Activated CD8-positive, alpha-beta T cell treated with anti-CD3 and anti-CD28 coated beads, Interleukin-2, amount 10 ng/mL, durations not matched to agents 7 days and 5 days (primary cell): ENCODE results near the gene ADAMTSL2. TPM values are rescaled to one million over a fixed set of nuclear protein-coding genes. Genes with fewer than 3 reads are reported as not detected.

Experiments
- ATAC-seq: fragments of 150-1000 bp; cut with Tn5 transposase; one replicate; pipeline ENCODE4 v1.10.0; 2021; ENCODE audit warnings: moderate library complexity
- CTCF ChIA-PET: fragments of 350-600 bp; sonication (Branson Sonifier 250); formaldehyde crosslinking; loops from one replicate; lab custom pipeline; 2021; ENCODE audit warnings: antibody characterized with exemption; lab: Charles Lee
- POLR2A ChIA-PET: fragments of 350-600 bp; sonication (Branson Sonifier 250); formaldehyde crosslinking; loops from one replicate; lab custom pipeline; 2021; ENCODE audit warnings: antibody characterized with exemption; lab: Charles Lee
- DNase-seq: peaks from one replicate; pipeline ENCODE4 v3.0.0-alpha.2; 2020
- H3K27ac Mint-ChIP-seq: one replicate; pipeline ENCODE4 v1.8.0; 2021; ENCODE audit warnings: mild to moderate bottlenecking, mixed read lengths
- H3K27me3 Mint-ChIP-seq: one replicate; pipeline ENCODE4 v1.8.0; 2021; ENCODE audit warnings: low read depth, mixed read lengths
- H3K36me3 Mint-ChIP-seq: one replicate; pipeline ENCODE4 v1.8.0; 2021; ENCODE audit warnings: low read depth, mixed read lengths
- H3K4me1 Mint-ChIP-seq: one replicate; pipeline ENCODE4 v1.8.0; 2021; ENCODE audit warnings: low read depth, mixed read lengths
- H3K4me3 Mint-ChIP-seq: one replicate; pipeline ENCODE4 v1.8.0; 2021; ENCODE audit warnings: mild to moderate bottlenecking, mixed read lengths
- H3K9me3 Mint-ChIP-seq: one replicate; pipeline ENCODE4 v1.8.0; 2022; ENCODE audit warnings: mixed read lengths; ENCODE audit not compliant: insufficient read depth
- total RNA-seq, 2 experiments: library from RNA; stranded (reverse); gene quantifications; one replicate each; pipeline ENCODE4 v1.2.3, GENCODE V29; 2021

Gene ADAMTSL2
- total RNA-seq, 2 experiments from 2014 or later, result not detected

DNA sequence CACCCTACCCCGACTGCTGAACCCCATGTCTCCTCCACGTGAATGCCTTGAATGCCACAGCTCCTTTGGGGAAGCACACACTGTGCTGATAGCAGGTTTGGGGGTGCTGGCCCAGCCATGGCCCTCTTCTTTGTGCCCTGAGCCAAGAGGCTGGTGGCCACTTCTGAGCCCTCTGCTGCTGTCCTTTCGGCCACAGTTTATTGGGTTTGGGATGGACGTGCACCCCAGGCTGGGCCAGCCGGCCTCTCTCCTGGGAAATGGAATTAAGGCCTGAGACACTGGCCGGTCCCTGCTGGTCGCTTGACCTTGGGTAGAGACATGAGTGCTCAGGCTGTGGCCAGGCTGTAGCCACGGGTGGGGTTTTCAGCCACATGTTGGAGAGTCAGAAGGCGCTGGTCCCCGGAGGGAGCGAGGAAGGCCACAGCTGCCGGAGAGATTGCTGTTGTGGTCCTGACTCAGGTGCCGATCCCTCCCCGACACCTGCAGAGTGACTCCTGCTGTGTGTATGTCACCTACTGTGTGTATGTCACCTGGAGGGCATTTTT is 48.1 kb downstream of the ADAMTSL2 start:
- POLR2A ChIA-PET, result no interaction called here
- CTCF ChIA-PET, result no interaction called here
- ATAC-seq, result no peak
- Mint-ChIP-seq H3K4me1 (no peaks in the 10 kb centered on the region), H3K27ac (no peak overlapping the region), H3K4me3 (no peak overlapping the region), H3K9me3 (no peaks in the 10 kb centered on the region), H3K27me3 (peaks cover 39% of the 10 kb centered on the region), H3K36me3 (no peaks in the 10 kb centered on the region)
- no peak for DNase-seq

DNA sequence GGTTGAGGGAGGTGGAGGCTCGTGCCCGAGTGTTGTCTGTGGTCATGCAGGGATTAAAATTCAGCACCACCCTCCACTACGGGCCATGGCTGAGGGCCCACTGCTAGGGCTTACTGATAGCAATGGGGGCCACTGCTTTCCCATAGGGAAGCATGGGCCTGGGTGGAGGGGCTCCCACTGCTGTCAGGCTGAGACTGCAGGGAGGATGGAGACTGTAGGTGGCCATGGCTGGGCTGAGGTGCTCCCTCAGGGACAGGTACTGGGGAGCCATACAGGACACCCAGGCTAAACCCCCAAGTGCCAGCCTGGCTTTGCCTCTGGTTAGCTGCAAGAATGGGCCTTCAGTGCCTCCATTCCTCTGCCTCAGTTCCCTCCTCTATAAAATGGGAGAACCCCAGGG is 48.6 kb downstream of the ADAMTSL2 start:
- H3K27ac Mint-ChIP-seq, result no peak overlapping the region
- no peaks in the 10 kb centered on the region for H3K4me1 Mint-ChIP-seq
- peaks cover 38% of the 10 kb centered on the region for H3K27me3 Mint-ChIP-seq
- POLR2A ChIA-PET, result no interaction called here
- CTCF ChIA-PET, result no interaction called here
- no peaks in the 10 kb centered on the region for H3K9me3 Mint-ChIP-seq
- no peak overlapping the region for H3K4me3 Mint-ChIP-seq
- DNase-seq (no peak), ATAC-seq (no peak)
- no peaks in the 10 kb centered on the region for H3K36me3 Mint-ChIP-seq

DNA sequence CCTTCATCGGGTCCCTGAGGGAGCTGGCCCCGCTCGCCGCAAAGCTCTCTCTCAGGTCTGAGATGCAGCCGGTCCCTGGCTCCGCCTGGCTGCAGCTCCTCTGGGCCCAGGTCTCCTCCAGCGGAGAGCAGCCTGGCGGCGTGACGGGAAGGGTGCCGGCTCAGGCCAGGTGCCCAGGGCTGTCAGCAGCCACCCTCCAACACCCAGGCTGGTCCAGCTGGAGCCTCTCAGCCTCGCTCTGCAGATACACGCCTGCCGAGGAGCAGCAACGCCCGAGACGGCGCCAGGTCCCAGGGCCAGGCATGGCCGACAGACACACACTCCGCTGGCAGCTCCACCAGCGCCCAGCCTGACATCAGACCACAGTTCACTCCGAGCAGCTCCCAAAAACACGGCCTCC is 49.1 kb downstream of the ADAMTSL2 start:
- Mint-ChIP-seq H3K9me3 (no peaks in the 10 kb centered on the region), H3K27ac (no peak overlapping the region), H3K4me1 (no peaks in the 10 kb centered on the region), H3K36me3 (no peaks in the 10 kb centered on the region), H3K27me3 (peaks cover 35% of the 10 kb centered on the region), H3K4me3 (no peak overlapping the region)
- ChIA-PET CTCF (no interaction called here), POLR2A (no interaction called here)
- no peak for DNase-seq
- ATAC-seq, result no peak

DNA sequence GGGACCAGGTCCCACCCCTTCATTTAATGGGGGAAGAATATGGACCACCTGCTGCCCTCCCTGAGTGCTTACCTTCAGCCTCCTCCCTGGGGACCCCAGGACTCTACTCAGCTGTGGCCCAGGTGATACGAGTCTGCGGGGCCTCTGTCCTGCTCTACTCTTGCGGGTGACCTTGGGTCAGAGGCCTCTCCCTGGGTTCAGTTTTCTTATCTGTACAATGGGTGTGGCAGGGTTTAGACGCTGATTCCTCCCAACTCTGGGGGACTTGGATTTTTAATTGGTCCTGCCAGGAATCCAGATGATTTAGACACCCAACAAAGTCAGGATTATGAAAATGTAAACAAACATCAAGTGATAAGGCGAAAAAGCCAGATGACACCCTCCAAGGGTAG is 49.7 kb downstream of the ADAMTSL2 start:
- no peaks in the 10 kb centered on the region for H3K9me3 Mint-ChIP-seq
- CTCF ChIA-PET, result no interaction called here
- no peaks in the 10 kb centered on the region for H3K36me3 Mint-ChIP-seq
- ATAC-seq (no peak), DNase-seq (no peak)
- H3K4me1 Mint-ChIP-seq, result no peaks in the 10 kb centered on the region
- no peak overlapping the region for H3K27ac Mint-ChIP-seq
- peaks cover 35% of the 10 kb centered on the region for H3K27me3 Mint-ChIP-seq
- H3K4me3 Mint-ChIP-seq, result no peak overlapping the region
- POLR2A ChIA-PET, result no interaction called here

DNA sequence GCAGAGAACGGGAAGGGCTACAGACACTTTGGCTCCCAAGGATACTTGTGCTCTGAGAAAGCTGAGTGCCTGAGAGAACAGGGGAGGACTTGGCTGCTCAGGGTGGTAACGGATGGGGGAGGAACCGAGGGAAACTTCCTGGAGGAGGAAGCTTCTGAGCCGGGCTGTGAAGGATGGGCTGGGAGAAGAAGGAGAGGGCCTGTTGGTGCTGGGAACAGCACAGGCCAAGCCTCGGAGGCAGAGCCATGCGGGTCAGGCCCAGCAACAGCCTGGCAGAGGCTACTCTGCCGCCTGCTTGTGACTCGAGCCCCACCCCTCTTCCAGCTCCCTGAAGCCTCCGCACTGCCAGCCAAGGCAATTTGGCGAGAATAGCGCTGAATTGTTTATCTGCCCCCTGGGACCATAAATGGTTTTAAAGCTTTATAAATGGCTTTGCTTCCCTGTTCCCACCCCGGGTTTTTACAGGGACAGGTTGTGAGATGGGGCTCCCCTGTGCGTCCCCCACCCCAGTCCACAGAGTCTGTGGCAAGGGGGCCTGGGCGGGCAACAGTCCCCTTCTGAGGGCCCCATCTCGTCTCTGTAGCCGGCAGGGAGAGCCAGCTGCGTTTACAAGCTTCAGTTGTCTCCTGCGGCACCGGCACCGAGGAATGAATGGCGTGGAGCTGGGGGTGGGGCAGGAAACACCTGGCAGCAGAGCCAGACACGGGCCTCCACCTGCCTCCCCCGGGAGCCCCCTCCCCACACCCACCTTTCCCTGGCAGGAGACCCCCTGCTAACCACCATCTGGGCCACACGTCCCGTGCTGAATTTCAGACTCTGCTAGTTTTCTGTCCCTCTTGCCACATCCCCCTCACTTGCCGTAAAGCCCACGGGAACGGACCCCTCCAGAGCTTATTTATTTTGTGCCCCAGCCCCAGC is 50.3 kb downstream of the ADAMTSL2 start:
- DNase-seq, result no peak
- CTCF ChIA-PET, result no interaction called here
- H3K4me1 Mint-ChIP-seq, result no peaks in the 10 kb centered on the region
- H3K9me3 Mint-ChIP-seq, result no peaks in the 10 kb centered on the region
- no peak overlapping the region for H3K4me3 Mint-ChIP-seq
- POLR2A ChIA-PET, result no interaction called here
- H3K27ac Mint-ChIP-seq, result no peak overlapping the region
- peaks cover 30% of the 10 kb centered on the region for H3K27me3 Mint-ChIP-seq
- ATAC-seq, result no peak
- H3K36me3 Mint-ChIP-seq, result no peaks in the 10 kb centered on the region

DNA sequence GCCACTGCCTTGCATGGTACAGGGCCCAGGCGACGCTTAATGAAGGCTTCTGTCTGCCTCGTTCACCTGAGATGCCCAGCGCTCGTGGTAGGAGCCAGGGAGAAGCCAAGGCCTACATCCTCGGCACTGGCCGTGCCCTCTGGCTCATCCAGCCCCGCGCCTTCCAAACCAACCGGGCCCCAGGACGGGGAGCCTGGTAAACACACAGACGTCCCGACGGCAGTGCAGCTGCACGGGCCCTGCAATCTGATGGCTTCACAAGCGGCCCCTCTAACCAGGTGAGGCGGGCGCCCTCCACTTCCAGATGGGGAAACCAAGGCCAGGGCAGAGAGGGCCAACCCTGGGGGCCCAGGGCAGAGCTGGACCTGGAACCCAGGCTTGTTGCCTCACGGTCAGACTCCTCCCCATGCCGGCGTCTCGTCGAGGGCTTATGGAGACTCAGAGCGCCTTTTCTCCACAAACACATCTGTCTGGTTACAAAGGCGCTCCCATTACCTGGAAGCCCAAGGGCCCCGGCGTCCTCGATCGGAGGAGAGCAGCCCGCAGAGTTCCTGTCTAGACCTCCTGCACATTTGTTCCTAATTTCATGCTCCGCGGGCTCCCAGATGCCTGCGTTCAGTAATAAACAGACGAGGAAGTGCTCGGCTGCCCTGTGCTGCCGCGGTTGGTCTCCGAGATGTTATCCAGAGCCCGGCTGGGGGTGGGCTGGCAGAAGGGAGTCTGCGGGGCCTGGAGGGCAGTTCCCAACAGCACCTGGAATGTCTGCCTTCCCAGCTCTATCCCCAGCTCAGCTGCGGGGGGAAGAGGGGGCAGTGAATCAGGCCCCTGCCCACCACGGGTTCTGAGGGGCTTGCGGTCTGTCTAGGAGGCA is 51.2 kb downstream of the ADAMTSL2 start:
- CTCF ChIA-PET, result no interaction called here
- ATAC-seq (no peak), DNase-seq (no peak)
- POLR2A ChIA-PET, result no interaction called here
- no peak overlapping the region for H3K4me3 Mint-ChIP-seq
- no peak overlapping the region for H3K27ac Mint-ChIP-seq
- H3K9me3 Mint-ChIP-seq, result no peaks in the 10 kb centered on the region
- peaks cover 21% of the 10 kb centered on the region for H3K27me3 Mint-ChIP-seq
- H3K36me3 Mint-ChIP-seq, result no peaks in the 10 kb centered on the region
- H3K4me1 Mint-ChIP-seq, result no peaks in the 10 kb centered on the region

DNA sequence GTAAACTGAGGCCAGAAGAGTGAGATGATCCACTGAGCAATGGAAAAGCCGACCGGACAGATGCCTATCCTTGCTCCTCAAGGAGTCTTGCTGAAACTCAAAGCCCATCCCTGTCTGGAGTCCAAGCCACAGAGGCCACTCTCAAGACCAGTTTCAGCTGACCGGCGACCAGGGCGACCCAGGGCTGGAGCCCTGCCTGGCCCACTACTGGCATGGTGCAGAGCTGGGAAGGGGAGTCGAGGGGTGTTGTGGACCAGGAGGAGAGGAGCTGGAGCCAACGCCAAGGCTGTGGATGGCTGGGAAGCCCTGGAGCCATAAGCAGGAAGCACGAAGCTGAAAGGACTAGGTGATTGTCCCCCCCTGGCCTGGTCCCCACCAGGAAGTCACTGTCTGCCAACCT is 52.5 kb downstream of the ADAMTSL2 start:
- H3K4me1 Mint-ChIP-seq, result no peaks in the 10 kb centered on the region
- H3K4me3 Mint-ChIP-seq, result no peak overlapping the region
- DNase-seq (no peak), ATAC-seq (no peak)
- CTCF ChIA-PET, result no interaction called here
- H3K9me3 Mint-ChIP-seq, result no peaks in the 10 kb centered on the region
- H3K27me3 Mint-ChIP-seq, result peaks cover 15% of the 10 kb centered on the region
- no peak overlapping the region for H3K27ac Mint-ChIP-seq
- POLR2A ChIA-PET, result no interaction called here
- H3K36me3 Mint-ChIP-seq, result no peaks in the 10 kb centered on the region

DNA sequence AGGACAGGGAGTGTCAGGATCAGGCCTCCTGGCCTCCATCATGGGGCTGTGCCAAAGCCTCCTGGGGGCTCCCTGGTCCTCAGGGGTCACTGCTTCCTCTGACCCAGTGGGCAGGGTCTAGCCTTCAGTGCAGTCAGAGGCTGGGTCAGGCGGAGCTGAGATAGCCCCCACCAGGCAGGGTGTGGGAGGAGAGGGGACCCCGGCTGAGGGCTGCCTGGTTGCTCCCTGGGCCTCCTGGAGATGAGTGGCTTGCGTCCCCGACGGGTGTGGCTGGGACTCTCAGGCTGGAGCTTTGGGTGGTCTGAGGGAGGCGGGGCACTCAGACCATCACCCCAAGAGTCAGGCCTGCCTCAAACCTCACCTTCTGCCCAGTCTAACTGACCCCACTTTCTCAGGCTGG is 53.0 kb downstream of the ADAMTSL2 start:
- Mint-ChIP-seq H3K4me1 (no peaks in the 10 kb centered on the region), H3K27ac (no peak overlapping the region), H3K9me3 (no peaks in the 10 kb centered on the region), H3K27me3 (peaks cover 15% of the 10 kb centered on the region), H3K4me3 (no peak overlapping the region), H3K36me3 (no peaks in the 10 kb centered on the region)
- ATAC-seq (no peak), DNase-seq (no peak)
- CTCF ChIA-PET, result no interaction called here
- POLR2A ChIA-PET, result no interaction called here

DNA sequence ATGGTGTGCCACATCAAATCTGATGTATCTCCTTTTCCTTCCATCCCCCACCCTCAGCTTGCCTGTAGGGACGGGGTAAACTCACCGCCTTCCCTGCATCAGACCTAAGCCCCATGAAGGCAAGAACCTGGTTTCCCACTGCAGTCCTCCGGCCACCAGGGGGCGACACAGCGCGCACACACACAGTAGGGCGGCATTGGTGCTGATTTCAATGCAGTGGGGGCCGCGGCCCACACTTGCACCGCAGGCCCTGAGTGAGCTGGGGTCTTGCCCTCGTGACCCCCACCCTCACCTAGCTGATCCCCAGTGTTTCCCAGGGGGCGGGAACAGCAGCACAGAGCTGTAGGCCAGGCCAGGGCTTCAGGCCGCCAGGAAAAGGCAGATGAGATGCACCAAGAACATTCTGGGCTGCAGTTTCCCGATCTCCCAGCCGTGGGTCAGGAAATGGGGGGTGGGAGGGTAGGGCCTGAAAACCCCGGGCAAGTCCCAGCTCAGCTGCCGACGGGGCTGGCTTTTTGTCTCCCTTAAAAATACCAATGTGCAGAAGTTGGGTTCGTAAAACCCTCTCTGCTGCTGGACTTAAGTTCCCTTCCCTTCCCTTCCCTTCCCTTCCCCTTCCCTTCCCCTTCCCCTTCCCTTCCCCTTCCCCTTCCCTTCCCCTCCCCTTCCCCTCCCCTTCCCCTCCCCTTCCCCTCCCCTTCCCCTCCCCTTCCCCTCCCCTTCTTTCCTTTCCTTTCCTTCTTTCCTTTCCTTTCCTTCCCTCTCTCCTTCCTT is 55.1 kb downstream of the ADAMTSL2 start:
- Mint-ChIP-seq H3K4me3 (no peak overlapping the region), H3K27ac (no peak overlapping the region), H3K9me3 (no peaks in the 10 kb centered on the region), H3K4me1 (no peaks in the 10 kb centered on the region), H3K27me3 (peaks cover 11% of the 10 kb centered on the region), H3K36me3 (no peaks in the 10 kb centered on the region)
- ATAC-seq, result no peak
- POLR2A ChIA-PET, result interaction anchor here (1.6 kb wide), 1 partner anchor 148 kb away, joined by 3 read pairs; the partner anchor contains the start of gene SARDH
- CTCF ChIA-PET, result interaction anchor here (0.6 to 2.1 kb wide), 8 partner anchors 9 to 153 kb away, joined by 3 to 8 read pairs (median 4); no protein-coding TSS in a partner anchor
- peak; percentile 45 for DNase-seq

DNA sequence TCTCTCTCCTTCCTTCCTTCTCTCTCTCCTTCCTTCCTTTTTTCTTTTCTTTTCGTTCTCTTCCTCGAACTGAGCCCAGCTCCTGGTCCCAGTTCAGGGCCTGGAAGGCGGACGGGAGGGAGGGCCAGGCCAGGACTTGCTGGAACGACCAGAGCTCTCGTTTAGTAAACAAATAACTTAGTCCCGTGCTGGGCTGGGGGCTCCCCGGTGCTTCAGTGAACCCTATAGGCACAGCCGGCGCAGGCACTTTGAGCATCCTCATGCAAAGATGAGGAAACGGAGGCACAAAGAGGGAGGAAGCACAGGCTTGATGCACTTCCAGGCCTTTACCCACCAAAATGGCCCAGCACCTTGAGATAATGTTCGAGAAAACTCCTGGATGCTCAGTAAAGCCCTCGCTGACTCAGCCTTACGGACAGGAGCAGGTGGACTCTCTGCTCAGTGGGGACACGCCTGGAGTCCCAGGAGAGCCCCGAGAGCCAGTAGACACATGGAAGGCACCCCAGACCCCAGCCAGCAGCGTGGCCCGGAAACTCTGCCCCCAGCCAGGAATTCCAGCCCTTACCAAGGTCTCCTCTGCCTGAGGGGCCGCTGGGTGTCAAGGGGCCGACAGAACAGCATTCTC is 55.8 kb downstream of the ADAMTSL2 start:
- ChIA-PET CTCF (interaction anchor here (0.6 to 2.1 kb wide), 8 partner anchors 10 to 152 kb away, joined by 3 to 8 read pairs (median 4); no protein-coding TSS in a partner anchor), POLR2A (interaction anchor here (1.6 kb wide), 1 partner anchor 148 kb away, joined by 3 read pairs; the partner anchor contains the start of gene SARDH)
- Mint-ChIP-seq H3K27ac (no peak overlapping the region), H3K27me3 (peaks cover 8% of the 10 kb centered on the region), H3K4me3 (no peak overlapping the region), H3K4me1 (no peaks in the 10 kb centered on the region), H3K36me3 (no peaks in the 10 kb centered on the region), H3K9me3 (no peaks in the 10 kb centered on the region)
- DNase-seq (no peak), ATAC-seq (no peak)
